Omental fat pad (tissue), 4 donors: Measurements from ENCODE around the gene POLR3E. TPM values are rescaled to one million over a fixed set of nuclear protein-coding genes. Genes with fewer than 3 reads are reported as not detected.
"Not testable (repeated sequence)": the region's sequence is repeated elsewhere in the genome, so short reads cannot be mapped to it uniquely, and the experiment has no call there.

Source experiments
- ATAC-seq: fragments of 150-250 bp; one replicate; pipeline ENCODE4 v1.9.1; 2016; ENCODE audit warnings: mild to moderate bottlenecking, moderate library complexity; ENCODE audit not compliant: low FRiP score
- DNase-seq: peaks from one replicate; pipeline ENCODE4 v3.0.0-alpha.2; 2019; ENCODE audit warnings: low spot score
- CTCF ChIP-seq, 3 donors: fragments of 450-650 bp; IDR thresholded peaks; one replicate each; pipeline ENCODE4 v1.5.1; 2016 to 2017; ENCODE audit warnings: antibody characterized with exemption in 3 of 3, mild to moderate bottlenecking in 3 of 3, moderate library complexity in 2 of 3
- total RNA-seq, 4 donors: library from RNA; depleted of rRNA; stranded (reverse); fragments of >200 nt; gene quantifications; one replicate each; pipeline ENCODE4 v1.1.0, GENCODE V29; 2016

Gene POLR3E
- total RNA-seq, 4 donors from 2014 or later = 46.3 to 73.4 (median 54.0) TPM

DNA sequence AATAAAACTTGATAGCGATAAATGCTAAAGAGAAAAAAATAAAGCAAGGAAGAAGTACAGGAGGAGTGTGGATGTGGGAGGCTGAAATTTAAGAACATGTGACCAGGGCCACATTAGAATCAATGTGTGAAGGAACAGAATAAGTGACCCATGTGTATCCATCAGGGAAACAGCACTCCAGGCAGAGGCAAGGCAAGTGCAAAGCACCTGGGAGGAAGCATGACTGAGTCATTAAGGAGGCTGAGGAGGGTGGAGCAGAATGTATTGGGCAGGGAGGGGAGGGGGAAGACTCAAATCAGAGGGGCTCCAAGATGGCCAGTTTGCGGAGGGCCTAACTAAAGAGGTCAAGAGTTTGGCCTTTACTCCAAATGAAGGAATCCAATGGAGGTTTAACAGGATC, 69.2 kb downstream of the POLR3E start:
- ATAC-seq (no peak), DNase-seq (no peak)
- TF ChIP-seq CTCF (IDR thresholded peaks at IDR 0.05) = no peak

DNA sequence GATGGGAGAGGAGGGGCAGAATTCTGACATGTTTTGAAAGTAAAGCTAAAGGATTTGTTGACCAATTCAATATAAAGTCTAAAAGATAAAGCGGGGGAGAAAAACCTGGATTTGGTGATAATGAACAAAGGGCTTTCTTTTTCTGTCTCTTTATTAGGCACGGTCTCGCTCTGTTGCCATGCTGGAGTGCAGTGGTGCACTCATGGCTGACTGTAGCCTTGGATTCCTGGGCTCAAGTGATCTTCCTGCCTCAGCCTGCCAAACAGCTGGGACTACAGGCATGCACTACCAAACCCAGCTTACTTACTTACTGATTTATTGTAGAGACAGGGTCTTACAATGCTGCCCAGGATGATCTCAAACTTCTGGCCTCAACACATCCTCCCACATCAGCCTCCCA, 69.7 kb downstream of the POLR3E start:
- TF ChIP-seq CTCF (IDR thresholded peaks at IDR 0.05) = no peak
- no peak for DNase-seq
- no peak for ATAC-seq

DNA sequence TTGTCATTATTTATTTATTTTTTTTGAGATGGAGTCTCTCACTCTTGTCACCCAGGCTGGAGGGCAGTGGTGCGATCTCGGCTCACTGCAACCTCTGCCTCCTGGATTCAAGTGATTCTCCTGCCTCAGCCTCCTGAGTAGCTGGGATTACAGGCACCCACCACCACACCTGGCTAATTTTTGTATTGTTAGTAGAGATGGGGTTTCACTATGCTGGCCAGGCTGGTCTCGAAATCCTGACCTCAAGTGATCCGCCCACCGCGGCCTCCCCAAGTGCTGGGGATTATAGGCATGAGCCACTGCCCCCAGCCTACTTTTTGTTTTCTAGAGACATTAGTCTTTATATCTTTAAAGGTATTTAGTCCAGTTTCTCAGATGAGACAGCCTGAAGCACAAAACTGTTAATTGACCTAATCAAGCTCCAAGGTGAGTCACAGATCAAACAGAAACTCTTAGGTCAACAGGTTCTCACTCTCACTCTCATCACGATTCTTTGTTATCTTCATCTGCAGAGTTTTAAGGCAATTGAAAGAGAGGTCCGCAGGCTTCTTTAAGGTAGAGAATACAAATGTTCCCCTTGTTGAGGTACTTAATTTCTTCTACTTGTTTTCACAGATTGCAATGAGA, 71.1 kb downstream of the POLR3E start:
- not testable (repeated sequence) for DNase-seq, ATAC-seq

DNA sequence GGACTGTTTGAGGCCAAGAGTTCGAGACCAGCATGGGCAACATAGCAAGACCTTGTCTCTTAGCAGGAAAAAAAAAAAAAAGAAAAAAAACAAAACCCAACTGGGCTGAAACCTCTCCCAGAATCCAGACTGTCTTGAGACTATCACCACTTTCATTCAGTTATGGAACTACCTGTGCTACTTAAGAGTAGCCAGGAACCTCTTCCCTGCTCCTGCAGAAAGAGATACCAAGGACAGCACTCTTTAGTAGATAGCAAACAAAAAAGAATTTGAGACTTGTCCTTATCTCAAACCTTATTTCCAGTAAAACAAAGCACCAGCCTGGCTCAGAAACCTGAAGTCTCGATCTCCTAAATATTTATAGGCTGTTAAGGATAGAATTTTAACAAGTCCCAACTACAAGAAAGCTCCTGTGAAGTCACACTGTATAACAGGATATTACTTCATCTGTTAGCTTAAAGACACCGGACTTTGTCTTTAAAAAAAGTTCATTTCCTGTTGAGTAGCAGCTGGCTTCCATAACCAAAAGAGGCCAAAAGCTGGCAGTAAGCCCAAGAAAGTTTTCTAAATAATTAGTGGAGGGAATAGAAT, 72.1 kb downstream of the POLR3E start:
- ATAC-seq (no peak), DNase-seq (no peak)
- no peak for TF ChIP-seq CTCF (IDR thresholded peaks at IDR 0.05)

- ATAC-seq = peak; percentile 49
- no peak for TF ChIP-seq CTCF (IDR thresholded peaks at IDR 0.05)
- DNase-seq = no peak
Observed at GRCh38 chr16:22370038-22370820, 73.0 kb downstream of the POLR3E start.

DNA sequence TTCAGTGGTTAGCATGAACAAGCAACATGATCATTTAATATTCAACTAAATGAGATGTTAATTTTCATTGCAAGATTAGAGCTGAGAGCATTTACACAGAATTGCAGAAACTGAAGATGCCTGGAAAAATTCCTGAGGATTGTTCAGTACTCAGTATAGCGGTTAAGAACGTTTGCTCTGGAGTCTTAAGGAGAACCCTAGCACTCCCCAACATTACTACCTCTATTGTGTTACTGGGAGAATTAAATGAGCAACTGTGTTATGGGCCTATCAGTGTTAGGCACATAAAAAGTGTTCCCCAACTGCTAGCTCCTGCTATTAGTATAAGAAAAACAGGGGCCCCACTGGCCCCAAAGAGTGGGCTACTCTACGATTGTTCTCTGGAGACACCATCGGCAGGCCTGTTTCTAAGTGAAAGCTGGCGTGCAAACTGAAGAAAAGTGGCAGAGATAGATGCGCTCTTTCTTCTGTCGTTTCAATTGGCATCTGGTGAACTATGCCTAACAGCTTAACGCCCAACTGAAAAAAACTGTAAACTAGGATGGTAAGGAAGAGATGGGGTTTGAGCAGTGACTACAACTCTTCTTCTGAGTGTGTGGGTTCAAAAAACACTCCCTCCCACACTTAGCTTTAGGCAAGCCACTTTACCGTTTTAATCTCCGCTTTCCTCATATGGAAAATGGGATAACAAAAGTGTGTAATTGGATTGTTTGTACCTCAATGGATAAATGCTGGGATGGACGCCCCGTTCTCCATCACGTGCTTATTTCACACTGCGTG, 75.9 kb downstream of the POLR3E start:
- TF ChIP-seq CTCF (IDR thresholded peaks at IDR 0.05) = no peak
- no peak for DNase-seq
- no peak for ATAC-seq

GRCh38 chr16:22373662-22374310, 76.6 kb downstream of the POLR3E start:
- TF ChIP-seq CTCF (IDR thresholded peaks at IDR 0.05) = no peak
- DNase-seq (peak; percentile 29), ATAC-seq (peak; percentile 24)
